ENCODE results near the gene RGS12. TPM values are rescaled to one million over a fixed set of nuclear protein-coding genes. Genes with fewer than 3 reads are reported as not detected.

The RGS12 gene
- total and polyA plus RNA-seq, 2 of the 13 experiments (the other 11 are each of a cell fraction or from before 2014, with no cell fraction given): 21.0 to 27.7 TPM

DNA sequence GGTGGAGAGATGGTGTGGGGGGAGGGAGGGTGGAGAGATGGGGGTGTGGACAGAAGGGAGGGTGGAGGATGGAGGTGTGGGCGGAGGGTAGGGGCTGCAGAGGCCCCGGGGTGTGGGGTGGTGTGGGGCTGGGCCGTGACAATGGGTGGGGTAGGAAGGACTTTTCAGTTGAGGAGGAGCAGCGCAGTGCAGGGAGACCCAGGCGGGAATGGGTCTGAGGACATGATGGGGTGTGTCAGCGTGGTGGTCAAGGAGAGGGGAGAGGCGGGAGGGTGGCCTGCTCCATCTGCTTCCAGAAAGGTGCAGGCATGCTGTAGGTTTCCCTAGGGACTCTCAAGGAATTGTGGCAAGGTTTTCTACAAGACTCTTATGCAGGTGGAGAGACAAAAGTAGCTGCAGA, 48.9 kb downstream of the RGS12 start:
- H3K36me3 ChIP-seq (replicated peaks in 1 of 2; ENCODE audit: control insufficient read depth in 1 of 2, insufficient read depth in 2 of 2, low read length in 2 of 2): peaks cover 4 to 11% of the 10 kb centered on the region in 2 experiments; a peak in 2 of 5 replicates
- TF ChIP-seq, protein P1, sequence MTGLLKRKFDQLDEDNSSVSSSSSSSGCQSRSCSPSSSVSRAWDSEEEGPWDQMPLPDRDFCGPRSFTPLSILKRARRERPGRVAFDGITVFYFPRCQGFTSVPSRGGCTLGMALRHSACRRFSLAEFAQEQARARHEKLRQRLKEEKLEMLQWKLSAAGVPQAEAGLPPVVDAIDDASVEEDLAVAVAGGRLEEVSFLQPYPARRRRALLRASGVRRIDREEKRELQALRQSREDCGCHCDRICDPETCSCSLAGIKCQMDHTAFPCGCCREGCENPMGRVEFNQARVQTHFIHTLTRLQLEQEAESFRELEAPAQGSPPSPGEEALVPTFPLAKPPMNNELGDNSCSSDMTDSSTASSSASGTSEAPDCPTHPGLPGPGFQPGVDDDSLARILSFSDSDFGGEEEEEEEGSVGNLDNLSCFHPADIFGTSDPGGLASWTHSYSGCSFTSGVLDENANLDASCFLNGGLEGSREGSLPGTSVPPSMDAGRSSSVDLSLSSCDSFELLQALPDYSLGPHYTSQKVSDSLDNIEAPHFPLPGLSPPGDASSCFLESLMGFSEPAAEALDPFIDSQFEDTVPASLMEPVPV (CRISPR knock-in tag; IDR thresholded peaks at IDR 0.05): no peak
- no peak for TF ChIP-seq ZNF878 (CRISPR knock-in tag; IDR thresholded peaks at IDR 0.05)
- no peak for TF ChIP-seq ZSCAN30 (CRISPR knock-in tag; IDR thresholded peaks at IDR 0.05)
- TF ChIP-seq ZNF44 (CRISPR knock-in tag; IDR thresholded peaks at IDR 0.05): no peak
- TF ChIP-seq ZNF124 (CRISPR knock-in tag; IDR thresholded peaks at IDR 0.05): no peak
- TF ChIP-seq SIN3A (IDR thresholded peaks at IDR 0.05; ENCODE audit: borderline replicate concordance, low read depth, low read length): no peak
- TF ChIP-seq SRSF1 (optimal IDR thresholded peaks at IDR 0.05; ENCODE audit: low read depth, low read length): no peak
- no peak for TF ChIP-seq FOXJ3 (CRISPR knock-in tag; IDR thresholded peaks at IDR 0.05; ENCODE audit: borderline replicate concordance)
- no peak for TF ChIP-seq ZNF775 (CRISPR knock-in tag; IDR thresholded peaks at IDR 0.05; ENCODE audit: borderline replicate concordance)
- no peak for TF ChIP-seq HCFC1 (IDR thresholded peaks at IDR 0.05; ENCODE audit: low read depth, low read length)
- no peak for TF ChIP-seq ZNF75D (CRISPR knock-in tag; IDR thresholded peaks at IDR 0.05; ENCODE audit: borderline replicate concordance)
- no peak for TF ChIP-seq POLR2G (IDR thresholded peaks at IDR 0.05; ENCODE audit: low read depth, low read length)
- BruUV-seq (replicated peaks): no TSS peak
- peaks cover 12% of the 10 kb centered on the region for H3K79me2 ChIP-seq (ENCODE audit: insufficient read depth, low read length)
- H3K4me2 ChIP-seq (ENCODE audit: low read depth, low read length): peak overlapping the region; percentile 55
- no peak for DNase-seq (ENCODE audit: low spot score)
- no peaks in the 10 kb centered on the region for H4K20me1 ChIP-seq (ENCODE audit: insufficient read depth, low read length)
- H3K27me3 ChIP-seq (ENCODE audit: control insufficient read depth in 1 of 2, insufficient read depth in 2 of 2, low read length in 2 of 2): no peaks in the 10 kb centered on the region
- CTCF ChIA-PET (ENCODE audit: low intra/inter-chr PET ratio, low total read pairs): no interaction called here
- in situ Hi-C loops (cut with HindIII; ENCODE audit: extremely low pct_ligation_motif_present, low pct_unique_long_range_greater_than_20kb): no loop called here
- no peak for FAIRE-seq
- peaks cover 25% of the 10 kb centered on the region for H3K4me1 ChIP-seq (ENCODE audit: insufficient read depth, low read length)
- intact Hi-C loops (cut with micrococcal nuclease; ENCODE audit: unreplicated experiment): loop anchor here (1.0 kb wide), 1 partner anchor 44 kb away; no protein-coding TSS in a partner anchor
- no peaks in the 10 kb centered on the region for H3K9me3 ChIP-seq (ENCODE audit: low read length)
- no peak; the same call in 2 of the 3 replicates for ATAC-seq
- WGBS (ENCODE audit: low lambda C conversion rate): 81% methylated on average over 7 of the region's 7 CpGs
- H3K4me3 ChIP-seq (replicated peaks in 1 of 3; ENCODE audit: insufficient read depth in 1 of 3, low read depth in 2 of 3, low read length in 3 of 3): no peak overlapping the region
- no peak overlapping the region for H2AFZ ChIP-seq (ENCODE audit: low read length)
- peak overlapping the region; percentile 21 for H3K27ac ChIP-seq (ENCODE audit: extremely low read length, insufficient read depth, low read length)
- POLR2A ChIA-PET: no interaction called here
- 0 out of 2 replicates have a peak overlapping the region, but pooled peaks have one; percentile 2 for H3K9ac ChIP-seq (ENCODE audit: insufficient read depth, low read depth, low read length)

Measured in HepG2 (cell line).